Liver (tissue), 3 donors: ENCODE data around the gene TNK1.

Experiments used
- FOXA1 ChIP-seq: IDR thresholded peaks from 2 replicates; pipeline ENCODE4 v1.6.1; 2016; ENCODE audit warnings: antibody characterized with exemption
- FOXA2 ChIP-seq: IDR thresholded peaks from 2 replicates; pipeline ENCODE4 v1.6.1; 2016; ENCODE audit warnings: antibody characterized with exemption
- HNF4A ChIP-seq, 2 donors: conservative IDR thresholded peaks; 2 replicates each; pipeline ENCODE4 v1.6.1; 2016; ENCODE audit warnings: antibody characterized with exemption in 2 of 2, mild to moderate bottlenecking in 2 of 2
- HNF4G ChIP-seq: IDR thresholded peaks from 2 replicates; pipeline ENCODE4 v1.6.1; 2016; ENCODE audit warnings: antibody characterized with exemption
- JUND ChIP-seq, 2 donors: IDR thresholded peaks; 2 replicates each; pipeline ENCODE4 v1.6.1; 2016; ENCODE audit warnings: antibody characterized with exemption in 2 of 2
- RXRA ChIP-seq, 2 donors: IDR thresholded peaks; 2 replicates each; pipeline ENCODE4 v1.6.1; 2017 to 2018; ENCODE audit warnings: antibody characterized with exemption in 2 of 2, mild to moderate bottlenecking in 1 of 2
- TAF1 ChIP-seq: conservative IDR thresholded peaks from 2 replicates; pipeline ENCODE4 v1.6.1; 2016; ENCODE audit warnings: antibody characterized with exemption, mild to moderate bottlenecking
- YY1 ChIP-seq: IDR thresholded peaks from 2 replicates; pipeline ENCODE4 v1.6.1; 2016; ENCODE audit warnings: antibody characterized with exemption, mild to moderate bottlenecking
- TF ChIP-seq, protein P1 (sequence below): fragments of 150-350 bp; IDR thresholded peaks from 2 replicates; pipeline ENCODE4 v1.5.1; 2017; ENCODE audit warnings: improper control_type of control experiment, low read depth, low read length; ENCODE audit not compliant: missing input control
- TF ChIP-seq, protein P2 (sequence below): IDR thresholded peaks from 2 replicates; pipeline ENCODE4 v1.6.1; 2016; ENCODE audit warnings: antibody characterized with exemption
- TF ChIP-seq, protein P3 (sequence below): IDR thresholded peaks from 2 replicates; pipeline ENCODE4 v1.6.1; 2016; ENCODE audit warnings: antibody characterized with exemption, mild to moderate bottlenecking
- TF ChIP-seq, protein P4 (sequence below): IDR thresholded peaks from 2 replicates; pipeline ENCODE4 v1.6.1; 2016; ENCODE audit warnings: antibody characterized with exemption
- TF ChIP-seq, protein P5 (sequence below): IDR thresholded peaks from 2 replicates; pipeline ENCODE4 v1.6.1; 2016; ENCODE audit warnings: antibody characterized with exemption
- donor health status: healthy.
- donor health status: healthy.

DNA sequence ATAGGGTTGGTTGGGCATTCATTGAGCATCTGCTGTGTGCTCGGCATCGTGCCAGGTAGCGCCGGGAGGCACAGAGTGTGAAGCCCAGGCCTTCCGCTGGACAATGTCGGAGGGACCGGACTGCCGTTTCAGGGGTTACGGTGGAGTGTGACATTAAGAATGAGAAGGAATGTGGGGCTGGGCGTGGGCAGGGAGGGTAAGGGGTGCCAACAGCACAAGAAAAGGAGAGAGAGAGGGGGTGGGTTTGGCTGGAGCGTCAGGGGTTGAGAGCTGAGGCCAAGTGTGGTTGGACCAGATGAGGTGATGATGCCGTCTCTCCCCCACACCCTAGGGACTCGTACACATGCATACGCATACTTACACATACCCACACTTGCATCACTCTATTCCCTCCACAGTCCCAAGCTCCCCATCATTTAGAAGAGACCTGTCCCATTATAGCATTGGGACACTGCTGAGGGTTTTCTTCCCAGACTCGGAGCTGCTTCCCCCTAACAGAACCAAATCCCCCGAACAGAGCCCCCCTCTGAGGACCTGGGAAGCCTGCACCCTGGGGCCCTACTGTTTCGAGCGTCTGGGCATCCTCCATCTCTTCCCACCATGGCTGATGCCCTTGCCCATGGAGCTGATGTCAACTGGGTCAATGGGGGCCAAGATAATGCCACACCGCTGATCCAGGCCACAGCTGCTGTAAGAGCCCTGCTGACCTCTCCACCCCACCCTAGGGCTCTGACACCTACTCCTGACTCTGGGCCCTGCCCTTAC lies 32.2 kb upstream of the TNK1 start:
- TF ChIP-seq, protein P1, sequence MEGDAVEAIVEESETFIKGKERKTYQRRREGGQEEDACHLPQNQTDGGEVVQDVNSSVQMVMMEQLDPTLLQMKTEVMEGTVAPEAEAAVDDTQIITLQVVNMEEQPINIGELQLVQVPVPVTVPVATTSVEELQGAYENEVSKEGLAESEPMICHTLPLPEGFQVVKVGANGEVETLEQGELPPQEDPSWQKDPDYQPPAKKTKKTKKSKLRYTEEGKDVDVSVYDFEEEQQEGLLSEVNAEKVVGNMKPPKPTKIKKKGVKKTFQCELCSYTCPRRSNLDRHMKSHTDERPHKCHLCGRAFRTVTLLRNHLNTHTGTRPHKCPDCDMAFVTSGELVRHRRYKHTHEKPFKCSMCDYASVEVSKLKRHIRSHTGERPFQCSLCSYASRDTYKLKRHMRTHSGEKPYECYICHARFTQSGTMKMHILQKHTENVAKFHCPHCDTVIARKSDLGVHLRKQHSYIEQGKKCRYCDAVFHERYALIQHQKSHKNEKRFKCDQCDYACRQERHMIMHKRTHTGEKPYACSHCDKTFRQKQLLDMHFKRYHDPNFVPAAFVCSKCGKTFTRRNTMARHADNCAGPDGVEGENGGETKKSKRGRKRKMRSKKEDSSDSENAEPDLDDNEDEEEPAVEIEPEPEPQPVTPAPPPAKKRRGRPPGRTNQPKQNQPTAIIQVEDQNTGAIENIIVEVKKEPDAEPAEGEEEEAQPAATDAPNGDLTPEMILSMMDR, result no peak
- TF ChIP-seq, protein P2, sequence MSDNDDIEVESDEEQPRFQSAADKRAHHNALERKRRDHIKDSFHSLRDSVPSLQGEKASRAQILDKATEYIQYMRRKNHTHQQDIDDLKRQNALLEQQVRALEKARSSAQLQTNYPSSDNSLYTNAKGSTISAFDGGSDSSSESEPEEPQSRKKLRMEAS, result no peak
- TF ChIP-seq HNF4A (conservative IDR thresholded peaks at IDR 0.05) (no peak), FOXA2 (no peak), JUND (IDR thresholded peaks at IDR 0.05) (no peak), FOXA1 (no peak), HNF4G (no peak), YY1 (no peak), RXRA (IDR thresholded peaks at IDR 0.05) (no peak), TAF1 (no peak)
- TF ChIP-seq, protein P3, sequence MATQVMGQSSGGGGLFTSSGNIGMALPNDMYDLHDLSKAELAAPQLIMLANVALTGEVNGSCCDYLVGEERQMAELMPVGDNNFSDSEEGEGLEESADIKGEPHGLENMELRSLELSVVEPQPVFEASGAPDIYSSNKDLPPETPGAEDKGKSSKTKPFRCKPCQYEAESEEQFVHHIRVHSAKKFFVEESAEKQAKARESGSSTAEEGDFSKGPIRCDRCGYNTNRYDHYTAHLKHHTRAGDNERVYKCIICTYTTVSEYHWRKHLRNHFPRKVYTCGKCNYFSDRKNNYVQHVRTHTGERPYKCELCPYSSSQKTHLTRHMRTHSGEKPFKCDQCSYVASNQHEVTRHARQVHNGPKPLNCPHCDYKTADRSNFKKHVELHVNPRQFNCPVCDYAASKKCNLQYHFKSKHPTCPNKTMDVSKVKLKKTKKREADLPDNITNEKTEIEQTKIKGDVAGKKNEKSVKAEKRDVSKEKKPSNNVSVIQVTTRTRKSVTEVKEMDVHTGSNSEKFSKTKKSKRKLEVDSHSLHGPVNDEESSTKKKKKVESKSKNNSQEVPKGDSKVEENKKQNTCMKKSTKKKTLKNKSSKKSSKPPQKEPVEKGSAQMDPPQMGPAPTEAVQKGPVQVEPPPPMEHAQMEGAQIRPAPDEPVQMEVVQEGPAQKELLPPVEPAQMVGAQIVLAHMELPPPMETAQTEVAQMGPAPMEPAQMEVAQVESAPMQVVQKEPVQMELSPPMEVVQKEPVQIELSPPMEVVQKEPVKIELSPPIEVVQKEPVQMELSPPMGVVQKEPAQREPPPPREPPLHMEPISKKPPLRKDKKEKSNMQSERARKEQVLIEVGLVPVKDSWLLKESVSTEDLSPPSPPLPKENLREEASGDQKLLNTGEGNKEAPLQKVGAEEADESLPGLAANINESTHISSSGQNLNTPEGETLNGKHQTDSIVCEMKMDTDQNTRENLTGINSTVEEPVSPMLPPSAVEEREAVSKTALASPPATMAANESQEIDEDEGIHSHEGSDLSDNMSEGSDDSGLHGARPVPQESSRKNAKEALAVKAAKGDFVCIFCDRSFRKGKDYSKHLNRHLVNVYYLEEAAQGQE, result no peak
- TF ChIP-seq, protein P4, sequence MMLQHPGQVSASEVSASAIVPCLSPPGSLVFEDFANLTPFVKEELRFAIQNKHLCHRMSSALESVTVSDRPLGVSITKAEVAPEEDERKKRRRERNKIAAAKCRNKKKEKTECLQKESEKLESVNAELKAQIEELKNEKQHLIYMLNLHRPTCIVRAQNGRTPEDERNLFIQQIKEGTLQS, result no peak
- TF ChIP-seq, protein P5, sequence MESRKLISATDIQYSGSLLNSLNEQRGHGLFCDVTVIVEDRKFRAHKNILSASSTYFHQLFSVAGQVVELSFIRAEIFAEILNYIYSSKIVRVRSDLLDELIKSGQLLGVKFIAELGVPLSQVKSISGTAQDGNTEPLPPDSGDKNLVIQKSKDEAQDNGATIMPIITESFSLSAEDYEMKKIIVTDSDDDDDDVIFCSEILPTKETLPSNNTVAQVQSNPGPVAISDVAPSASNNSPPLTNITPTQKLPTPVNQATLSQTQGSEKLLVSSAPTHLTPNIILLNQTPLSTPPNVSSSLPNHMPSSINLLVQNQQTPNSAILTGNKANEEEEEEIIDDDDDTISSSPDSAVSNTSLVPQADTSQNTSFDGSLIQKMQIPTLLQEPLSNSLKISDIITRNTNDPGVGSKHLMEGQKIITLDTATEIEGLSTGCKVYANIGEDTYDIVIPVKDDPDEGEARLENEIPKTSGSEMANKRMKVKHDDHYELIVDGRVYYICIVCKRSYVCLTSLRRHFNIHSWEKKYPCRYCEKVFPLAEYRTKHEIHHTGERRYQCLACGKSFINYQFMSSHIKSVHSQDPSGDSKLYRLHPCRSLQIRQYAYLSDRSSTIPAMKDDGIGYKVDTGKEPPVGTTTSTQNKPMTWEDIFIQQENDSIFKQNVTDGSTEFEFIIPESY, result no peak
